Measurements from ENCODE around the gene KCNN2.
"Not testable (repeated sequence)": the region's sequence is repeated elsewhere in the genome, so short reads cannot be mapped to it uniquely, and the experiment has no call there.

KCNN2 gene

DNA sequence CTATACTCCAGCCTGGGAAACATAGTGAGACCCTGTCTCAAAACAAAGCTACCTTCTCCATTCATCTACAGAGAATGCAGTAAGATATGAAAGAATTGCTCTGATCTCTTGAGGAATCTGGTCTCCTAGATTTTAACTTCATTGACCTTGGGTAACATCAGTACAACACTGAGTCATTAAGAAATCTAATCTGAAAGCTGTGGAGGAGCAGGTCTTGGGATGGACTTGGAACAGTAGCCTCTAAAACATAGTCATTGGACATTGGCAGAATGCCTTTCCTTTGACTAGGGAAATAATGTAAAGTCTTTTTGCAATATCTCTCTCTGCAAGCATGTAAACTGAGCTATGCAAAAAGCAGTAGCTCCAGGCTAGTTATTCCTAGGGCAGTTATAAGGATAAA, 58.1 kb downstream of the KCNN2 start:
- no peak for DNase-seq (ENCODE audit: low spot score)

DNA sequence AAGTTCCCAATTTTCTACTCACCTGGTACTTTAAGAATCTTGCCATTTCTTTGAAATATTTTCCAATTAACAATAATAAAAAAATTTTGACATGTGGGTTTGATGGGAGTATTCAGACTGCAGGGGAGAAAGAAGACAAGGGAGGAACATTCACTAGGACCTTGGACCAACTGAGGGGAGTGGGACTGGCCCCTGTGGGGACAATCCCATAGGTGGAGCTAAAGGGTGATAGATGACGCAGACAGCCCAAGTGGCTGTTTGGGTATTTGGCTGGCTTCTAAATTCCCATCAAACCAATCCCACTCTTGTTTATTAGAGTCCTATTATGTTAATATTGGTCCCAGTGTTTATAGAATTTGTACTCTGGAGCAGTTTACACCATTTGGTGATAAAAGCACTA, 65.3 kb downstream of the KCNN2 start:
- DNase-seq (ENCODE audit: low spot score) = no peak

DNA sequence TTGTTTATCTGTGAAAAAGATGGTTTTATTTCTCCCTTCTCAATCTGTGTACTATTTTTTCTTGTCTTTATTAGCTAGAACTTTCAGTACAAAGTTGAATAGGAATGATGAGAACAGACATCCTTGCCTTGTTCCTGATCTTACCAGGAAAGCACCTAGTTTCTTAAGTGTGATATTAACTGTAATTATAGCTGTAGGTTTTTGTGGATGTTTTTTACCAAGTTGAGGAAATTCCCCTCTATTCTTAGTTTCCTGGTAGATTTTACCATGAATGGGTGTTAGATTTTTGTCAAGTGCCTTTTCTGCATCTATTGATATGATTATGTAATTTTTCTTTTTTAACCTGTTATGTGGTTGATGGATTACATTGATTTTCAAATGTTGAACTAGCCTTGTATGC, 68.7 kb downstream of the KCNN2 start:
- no peak for DNase-seq (ENCODE audit: low spot score)

DNA sequence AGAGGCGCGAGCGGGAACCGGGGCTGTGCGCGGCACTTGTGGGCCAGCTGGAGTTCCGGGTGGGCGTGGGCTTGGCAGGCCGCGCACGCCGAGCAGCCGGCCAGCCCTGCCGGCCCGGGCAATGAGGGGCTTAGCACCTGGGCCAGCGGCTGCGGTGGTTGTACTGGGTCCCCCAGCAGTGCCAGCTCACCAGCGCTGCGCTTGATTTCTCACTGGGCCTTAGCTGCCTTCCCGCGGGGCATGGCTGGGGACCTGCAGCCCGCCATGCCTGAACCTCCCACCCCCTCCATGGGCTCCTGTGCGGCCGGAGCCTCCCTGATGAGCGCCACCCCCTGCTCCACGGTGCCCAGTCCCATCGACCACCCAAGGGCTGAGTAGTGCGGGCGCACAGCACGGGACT, 70.8 kb downstream of the KCNN2 start:
- DNase-seq (ENCODE audit: low spot score) = not testable (repeated sequence)

DNA sequence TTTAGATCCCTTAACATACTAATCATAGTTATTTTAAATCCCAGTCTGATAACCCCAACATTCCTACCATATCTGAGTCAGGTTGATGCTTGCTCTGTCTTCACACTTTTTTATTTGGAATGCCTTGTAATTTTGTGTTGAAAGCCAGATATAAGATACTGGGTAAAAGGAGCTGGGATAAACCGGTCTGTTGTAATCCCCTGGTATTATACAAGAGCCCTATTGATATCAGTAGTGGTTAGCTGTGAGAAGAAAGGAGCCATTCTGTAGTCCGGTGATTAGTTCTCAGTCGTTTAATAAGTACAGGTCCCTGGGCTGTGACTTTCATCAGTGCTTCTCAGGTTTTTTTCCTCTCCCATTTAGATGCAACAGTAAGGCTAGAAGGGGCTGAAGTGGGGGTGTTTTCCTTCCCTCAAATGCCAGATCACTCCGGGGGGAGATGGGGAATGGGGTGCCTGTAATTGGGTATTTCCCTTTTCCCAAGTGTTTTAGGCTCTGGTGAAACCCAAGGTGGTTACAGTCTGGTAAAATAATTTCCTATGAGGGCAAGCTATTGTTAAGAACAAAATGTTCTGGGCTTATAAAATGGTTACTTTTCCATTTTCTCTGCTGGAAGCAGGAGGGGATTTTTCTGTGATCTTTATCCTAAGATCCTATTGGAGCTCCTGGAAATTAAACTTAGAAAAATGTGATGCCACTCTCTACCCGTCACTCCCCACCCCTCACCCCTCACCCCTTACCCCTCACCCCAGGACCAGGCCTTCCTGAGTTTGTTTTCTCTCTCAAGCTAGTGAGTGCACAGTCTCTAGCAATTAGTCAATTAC, 72.7 kb downstream of the KCNN2 start:
- no peak for DNase-seq (ENCODE audit: low spot score)

DNA sequence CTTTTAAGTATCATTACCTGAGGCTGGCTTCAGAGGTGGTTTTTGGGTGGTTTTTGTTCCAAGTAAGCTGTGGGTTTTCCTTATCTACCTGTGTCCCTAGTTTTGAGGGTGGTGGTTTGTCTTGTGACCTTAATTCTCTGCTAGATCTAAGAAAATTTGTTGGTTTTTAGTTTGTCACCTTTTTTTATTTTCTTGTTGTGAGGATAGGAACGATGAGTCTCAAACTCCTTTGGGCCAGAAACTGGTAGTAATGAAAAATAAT, 73.3 kb downstream of the KCNN2 start:
- DNase-seq (ENCODE audit: low spot score) = no peak

DNA sequence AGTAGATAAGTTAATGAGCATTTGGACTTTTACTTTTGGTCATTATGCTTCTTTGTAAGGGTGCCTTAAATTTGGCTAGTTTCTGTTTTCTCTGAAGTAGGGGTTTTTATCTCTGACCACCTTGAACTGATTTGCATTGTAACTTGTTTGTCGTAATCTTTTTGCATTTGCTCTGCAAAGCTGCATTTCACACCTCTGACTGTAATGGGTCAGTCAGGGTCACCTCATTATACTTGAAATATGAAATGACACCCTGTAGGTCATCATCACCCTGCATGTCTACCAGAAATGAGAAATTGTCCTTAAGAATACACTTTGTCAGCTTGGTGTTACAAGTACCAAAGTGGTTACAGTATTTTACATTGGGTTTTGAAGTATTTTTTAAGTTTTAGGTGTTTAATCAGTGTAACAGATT, 74.0 kb downstream of the KCNN2 start:
- no peak for DNase-seq (ENCODE audit: low spot score)

DNA sequence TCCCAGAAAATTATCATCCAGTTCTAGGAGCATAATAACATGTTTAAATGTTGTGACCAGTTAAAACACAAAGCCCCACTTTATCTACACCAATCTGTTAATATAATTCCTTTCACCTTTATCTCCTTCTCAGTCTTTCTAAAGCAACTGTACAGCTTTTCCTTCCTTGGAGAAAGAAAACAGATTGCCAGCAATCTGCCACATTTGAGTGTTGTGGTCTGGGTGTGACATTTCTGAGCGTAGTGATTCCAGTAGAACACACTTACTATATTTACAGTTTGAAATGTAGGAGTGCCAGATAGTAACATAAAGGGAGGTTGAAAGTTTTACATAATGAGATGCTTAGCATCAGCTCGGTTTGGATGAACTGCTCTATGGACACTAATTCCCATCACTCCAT, 76.1 kb downstream of the KCNN2 start:
- no peak for DNase-seq (ENCODE audit: low spot score)

DNA sequence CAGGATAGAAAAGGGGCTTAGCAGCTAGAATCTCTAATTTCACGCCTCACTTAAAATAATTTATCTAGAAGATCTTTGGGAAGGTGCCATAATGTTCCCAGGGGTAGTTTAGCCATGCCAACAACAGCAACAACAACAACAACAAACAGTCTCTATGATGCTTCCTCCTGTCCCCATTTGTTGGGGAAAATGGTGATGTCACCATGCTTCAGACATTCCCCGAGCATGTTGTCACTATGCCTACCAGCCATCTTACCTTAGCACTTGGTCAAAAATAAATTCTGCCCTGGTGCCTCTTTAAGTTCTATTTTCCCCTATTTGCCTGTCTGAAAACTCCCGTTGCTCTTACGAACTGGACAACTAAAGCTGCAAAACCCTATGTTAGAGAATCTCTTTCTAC, 76.6 kb downstream of the KCNN2 start:
- DNase-seq (ENCODE audit: low spot score) = no peak

DNA sequence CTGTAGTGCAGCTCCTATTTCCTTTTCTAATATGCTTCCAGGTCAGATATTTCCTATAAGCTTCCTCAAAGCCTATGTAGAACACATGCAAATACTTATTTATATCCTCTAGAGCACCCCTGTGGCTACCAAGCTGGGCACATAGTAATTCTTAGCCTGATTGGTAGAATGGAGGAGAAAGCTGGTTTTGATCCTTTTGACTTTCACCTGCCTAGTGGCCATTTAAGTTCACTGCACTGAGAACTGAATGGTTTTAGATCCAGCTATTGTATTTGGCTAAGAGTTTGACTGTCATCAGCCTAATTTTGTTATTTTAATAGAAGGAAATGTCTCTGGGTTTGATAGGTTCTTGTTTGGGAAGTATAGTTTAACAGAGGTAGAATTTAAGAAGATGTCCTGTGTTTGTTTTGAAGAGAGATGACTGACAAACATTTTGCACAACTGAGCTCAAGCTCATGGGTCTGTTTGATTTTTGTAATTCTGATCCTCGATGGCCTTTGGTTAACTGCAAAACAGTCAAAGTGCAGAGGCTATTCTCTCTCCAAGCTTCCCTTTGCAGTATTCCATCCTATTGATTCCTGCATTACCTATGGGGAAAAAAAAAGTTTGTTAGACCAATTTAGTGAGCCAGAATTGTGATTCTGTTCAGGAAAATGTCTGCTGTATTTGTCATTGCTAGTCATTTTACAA, 85.4 kb downstream of the KCNN2 start:
- DNase-seq (ENCODE audit: low spot score) = peak; percentile 21

DNA sequence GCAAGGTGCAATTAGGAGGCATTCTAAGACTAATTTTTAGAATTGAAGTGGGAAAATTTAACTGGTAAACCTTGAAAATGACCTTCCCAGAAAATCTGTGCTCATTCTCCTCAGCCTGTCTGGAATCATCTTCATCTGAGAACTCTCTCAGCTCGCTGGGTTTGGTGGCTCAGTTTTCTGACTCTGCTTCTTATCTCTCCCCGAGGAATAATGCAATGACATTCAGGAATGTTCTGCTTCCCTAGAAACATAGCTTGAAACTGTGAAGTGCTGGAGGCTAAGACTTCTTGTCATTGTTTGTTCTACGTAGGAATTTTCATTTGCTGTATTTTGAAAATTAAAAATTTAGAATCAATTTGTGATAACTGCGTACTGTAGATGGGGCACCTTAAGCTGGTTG, 86.6 kb downstream of the KCNN2 start:
- DNase-seq (ENCODE audit: low spot score) = no peak

DNA sequence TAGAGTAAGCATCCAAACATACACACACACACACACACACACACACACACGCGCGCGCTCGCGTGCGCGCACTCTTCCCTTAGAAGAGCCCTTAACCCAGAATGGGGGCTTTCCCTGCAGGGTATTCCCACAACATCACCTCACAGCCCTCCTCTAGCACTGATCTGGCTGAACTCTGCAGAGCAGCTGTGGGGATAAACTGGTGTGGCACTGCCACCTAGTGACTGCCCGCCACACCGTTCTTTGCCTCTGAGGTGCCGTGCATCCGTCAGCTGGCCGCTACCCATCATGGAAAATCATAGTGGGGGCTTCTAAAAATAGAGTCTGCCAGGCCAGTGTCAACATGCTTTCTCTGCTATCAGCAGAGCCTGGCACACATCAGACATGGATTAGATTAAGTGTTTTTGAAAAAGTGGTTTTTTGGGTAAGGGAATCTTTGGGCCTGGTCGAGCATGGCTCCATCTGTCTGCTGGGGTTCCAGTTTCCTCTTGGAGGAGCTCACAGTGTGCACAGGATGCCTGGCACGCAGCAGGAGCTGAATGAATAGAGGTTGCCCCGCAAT, 88.1 kb downstream of the KCNN2 start:
- DNase-seq (ENCODE audit: low spot score) = peak; percentile 76

DNA sequence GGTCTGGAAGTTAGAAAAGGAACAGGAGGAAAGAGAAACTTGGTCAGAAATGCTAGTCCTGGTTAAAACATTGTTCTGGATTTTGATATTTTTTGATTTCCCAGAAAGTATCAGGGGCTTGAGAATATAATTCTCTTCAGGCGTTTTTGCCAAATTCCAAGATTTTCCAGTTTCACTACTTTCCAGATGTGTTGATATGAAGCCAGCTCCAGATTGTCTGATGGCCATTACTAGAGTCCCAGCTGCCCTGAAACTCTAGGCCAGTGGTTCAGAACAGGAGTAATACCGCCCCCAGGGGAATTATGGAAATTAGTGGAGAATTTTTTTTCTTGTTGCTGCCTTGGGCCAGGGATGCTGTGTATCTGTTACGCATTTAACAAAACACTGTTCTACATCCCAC, 88.6 kb downstream of the KCNN2 start:
- no peak for DNase-seq (ENCODE audit: low spot score)

DNA sequence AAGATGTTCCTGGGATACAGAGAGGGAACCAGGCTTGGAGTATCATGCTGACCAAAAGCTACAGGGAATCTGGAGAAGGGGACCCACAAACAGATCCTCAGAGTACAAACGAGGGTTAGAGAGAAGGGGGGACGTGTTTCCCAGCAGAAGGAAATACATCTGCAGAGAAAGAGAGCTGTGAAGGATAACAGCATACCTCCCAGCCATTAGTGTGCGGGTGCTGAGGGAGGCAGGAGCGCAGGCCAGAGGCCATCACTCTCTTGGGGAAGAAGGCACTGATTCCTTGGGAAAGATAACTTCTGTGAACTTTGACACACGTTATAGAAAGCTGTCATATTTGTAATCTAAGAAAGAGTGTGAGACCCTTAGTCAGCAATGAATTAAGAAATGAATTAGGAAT, 96.9 kb downstream of the KCNN2 start:
- DNase-seq (ENCODE audit: low spot score) = no peak

DNA sequence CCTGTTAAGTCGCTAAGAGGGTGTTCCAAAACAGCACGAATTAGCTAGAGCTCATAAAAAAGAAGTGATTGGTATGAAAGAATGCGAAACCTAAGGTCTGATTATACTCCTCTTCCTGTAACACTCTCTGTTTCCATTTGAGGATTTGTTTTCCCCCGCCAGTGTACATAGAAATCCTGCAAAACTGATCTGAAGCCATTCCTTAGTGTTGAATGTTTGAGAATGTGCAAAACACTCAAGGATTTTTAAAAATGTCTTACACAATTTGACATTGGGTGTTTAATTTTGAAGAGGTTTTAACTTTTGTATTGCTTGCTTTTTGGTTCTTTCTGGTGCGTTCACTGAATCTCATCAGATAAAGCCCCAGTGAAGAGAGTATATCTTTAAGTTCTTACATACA, 105.3 kb downstream of the KCNN2 start:
- DNase-seq (ENCODE audit: low spot score) = no peak

DNA sequence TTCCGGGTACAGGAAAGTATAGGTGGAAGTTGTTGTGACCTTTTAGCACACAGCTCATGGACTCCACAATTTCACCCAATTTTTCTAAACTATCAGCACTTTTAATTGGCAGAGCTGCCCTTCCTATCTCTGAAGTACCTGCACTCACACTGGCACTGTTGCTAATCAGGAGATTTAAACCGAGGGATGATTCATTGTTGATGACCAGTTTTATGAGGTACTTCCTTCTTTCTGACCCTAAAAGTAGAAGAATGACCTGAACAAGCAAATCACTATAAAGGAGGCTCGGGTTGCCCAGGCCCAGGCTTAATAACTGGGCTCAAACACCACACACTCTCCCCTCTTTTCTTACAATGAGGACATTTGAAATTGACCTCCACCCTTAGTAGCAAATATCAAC, 105.9 kb downstream of the KCNN2 start:
- peak; percentile 20 for DNase-seq (ENCODE audit: low spot score)

DNA sequence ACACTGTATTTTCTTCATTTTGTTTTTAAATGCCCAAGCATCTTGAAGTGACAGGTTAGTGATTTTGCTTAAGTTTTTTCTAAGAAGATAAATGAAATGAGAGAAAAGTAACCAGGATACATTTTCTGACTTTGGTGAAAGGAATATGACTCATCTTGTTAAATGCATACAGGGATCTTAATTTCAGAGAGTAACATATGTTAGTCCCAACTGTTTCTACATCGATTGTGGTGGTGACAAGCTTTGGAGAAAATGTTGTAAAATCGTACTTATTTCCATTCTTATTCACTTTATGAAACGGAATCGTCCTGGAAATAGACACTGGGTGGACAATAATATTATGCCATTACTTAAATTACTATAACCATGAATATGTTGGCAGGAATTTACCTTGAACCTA, 107.5 kb downstream of the KCNN2 start:
- DNase-seq (ENCODE audit: low spot score) = no peak

DNA sequence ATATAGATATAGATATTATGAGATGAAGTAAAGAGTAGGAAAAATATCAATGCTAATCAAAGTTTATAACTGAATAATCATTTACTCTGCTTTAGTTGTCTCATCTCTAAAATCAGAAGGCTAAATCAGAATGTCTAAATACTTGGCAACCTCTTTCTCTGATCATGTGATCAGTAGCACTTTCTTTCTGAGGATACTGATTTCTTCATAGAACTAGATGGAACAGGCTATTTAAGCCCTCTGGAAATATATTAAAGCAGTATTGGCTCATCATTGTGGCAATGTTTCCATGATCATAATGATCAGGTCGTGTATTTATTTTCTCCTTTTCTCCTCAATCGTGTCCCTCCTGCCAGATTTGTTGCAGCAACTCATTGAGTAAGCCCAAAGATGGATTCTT, 109.7 kb downstream of the KCNN2 start:
- DNase-seq (ENCODE audit: low spot score) = no peak

DNA sequence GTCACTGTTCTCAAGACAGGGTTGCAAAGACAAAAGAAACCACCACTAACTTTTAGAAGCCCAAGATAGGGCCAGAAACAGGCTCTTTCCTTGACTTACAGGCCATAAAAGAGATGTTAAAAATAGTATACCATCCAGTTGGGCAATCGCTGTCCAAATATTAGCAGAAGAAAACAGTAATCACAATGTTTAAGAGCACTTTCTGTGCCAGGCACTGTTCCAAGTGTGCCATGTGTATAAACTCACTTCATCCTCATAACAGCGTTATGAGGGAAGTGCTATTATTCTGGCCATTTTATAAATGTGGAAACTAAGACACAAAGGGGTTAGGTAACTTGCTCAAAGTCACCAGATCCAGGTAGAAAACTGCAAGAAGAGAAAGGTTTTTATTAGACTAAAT, 111.7 kb downstream of the KCNN2 start:
- no peak for DNase-seq (ENCODE audit: low spot score)

DNA sequence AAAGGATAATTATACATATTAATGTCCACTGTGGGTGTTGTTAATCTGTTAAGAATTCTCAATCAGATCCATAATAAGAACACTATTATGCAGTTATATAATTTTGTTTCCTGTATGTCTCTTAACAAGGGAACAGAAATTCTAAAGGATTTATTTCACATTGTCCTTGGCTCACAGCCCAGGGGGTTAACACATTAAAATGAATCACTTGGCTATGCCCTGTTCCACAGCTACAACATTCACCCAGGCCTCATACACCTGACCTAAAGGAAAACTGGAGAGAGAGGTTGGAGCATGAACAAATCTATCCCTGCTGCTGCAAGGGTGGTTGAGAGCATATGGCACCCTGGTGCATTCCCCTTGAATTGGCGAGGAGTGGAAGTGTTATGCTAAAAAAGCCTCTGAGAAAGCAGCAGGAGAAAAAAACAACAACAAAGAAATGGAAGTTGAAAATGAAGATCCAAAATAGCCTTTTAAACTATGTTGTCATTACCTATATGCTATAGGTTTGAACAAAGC, 116.0 kb downstream of the KCNN2 start:
- DNase-seq (ENCODE audit: low spot score) = no peak

DNA sequence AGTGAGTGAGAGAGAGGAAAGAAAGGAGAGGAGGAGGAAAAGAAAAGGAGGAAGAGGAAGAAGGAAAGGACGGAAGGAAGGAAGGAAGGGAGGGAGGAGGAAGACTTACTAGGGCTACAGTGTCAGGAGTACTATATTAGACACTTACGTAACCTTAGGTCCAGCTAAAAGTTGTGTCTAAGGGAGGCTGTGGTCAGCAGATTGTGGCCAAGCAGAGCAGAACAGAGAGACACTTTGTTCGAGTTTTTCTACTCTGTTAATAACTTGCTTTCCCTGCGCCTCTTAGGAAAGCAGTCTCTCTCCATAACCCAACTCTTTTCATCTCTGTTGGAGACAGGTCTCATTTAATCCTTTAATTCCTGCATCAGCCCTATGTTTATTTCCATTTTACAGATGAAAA, 138.9 kb downstream of the KCNN2 start:
- no peak for DNase-seq (ENCODE audit: low spot score)

DNA sequence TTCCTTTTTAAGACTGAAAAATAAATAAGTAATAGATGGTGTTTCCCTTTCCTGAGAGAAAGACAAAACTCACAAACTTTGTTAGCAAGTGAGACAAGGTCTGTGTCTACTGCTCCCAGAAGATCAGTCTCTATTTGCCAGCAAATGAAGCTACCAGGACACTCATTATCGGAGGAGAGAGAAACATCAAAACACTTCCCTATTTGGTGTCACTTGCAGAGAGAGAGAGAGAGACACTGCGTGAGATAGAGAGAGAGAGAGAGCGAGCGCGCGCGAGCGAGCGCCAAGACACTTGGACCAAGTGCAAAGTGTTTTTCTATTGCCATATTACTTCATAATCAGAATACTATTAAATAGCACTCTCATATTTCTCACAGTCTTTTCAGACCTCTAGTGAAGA, 142.7 kb downstream of the KCNN2 start:
- no peak for DNase-seq (ENCODE audit: low spot score)

DNA sequence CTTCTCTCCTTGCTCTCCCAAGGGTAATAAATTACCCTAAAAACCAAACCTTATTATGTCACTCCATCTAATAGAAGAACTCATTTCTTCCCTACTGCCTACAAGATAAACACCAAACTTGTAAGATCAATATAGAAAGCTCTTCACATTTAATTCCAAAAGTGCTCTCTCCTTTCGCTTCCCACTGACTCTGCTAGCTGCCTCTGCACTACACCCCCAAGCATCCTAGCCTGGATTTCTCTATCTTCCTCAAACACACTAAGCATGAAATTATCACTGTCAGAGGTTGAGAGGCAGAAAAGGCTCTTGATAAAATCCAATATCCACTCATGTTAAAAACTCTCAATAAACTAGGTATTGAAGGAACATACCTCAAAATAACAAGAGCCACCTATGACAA, 162.4 kb downstream of the KCNN2 start:
- no peak for DNase-seq (ENCODE audit: low spot score)

DNA sequence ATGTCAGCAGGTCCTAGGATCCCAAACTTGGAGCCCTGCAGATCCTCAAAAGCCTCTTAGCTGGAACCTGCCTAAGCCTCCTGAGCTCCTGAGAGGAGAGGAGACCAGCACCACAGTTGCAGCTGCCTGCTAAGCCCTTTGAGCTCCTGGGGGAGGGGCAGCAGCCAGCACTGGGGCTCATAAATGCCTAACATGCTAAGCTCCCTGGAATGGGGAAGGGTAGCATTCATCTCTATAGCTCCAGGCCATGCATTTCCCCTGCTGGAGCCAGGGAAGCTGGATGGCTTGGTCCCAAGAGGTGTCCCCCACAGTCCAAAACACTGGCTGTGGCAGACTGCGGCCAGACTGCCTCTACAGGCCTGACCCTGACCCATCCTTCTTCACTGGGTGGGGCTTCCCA, 182.7 kb downstream of the KCNN2 start:
- no peak for DNase-seq (ENCODE audit: low spot score)
